Progenitor cell of endocrine pancreas (in vitro differentiated cells): ENCODE results near the gene CA10. TPM values are rescaled to one million over a fixed set of nuclear protein-coding genes. Genes with fewer than 3 reads are reported as not detected.

Experiments
- DNase-seq: peaks from one replicate; pipeline ENCODE4 v3.0.0; 2021; ENCODE audit warnings: low spot score; ENCODE audit not compliant: unreplicated experiment
- H3K27ac Mint-ChIP-seq: 2 replicates; pipeline ENCODE4 v1.8.0; 2021; ENCODE audit warnings: mild to moderate bottlenecking, moderate library complexity, mixed read lengths
- H3K27me3 Mint-ChIP-seq: 2 replicates; pipeline ENCODE4 v1.8.0; 2021; ENCODE audit warnings: mixed read lengths
- H3K36me3 Mint-ChIP-seq: 2 replicates; pipeline ENCODE4 v1.8.0; 2022; ENCODE audit warnings: mixed read lengths; ENCODE audit not compliant: insufficient read depth
- H3K4me1 Mint-ChIP-seq: 2 replicates; pipeline ENCODE4 v1.8.0; 2021; ENCODE audit warnings: low read depth, mixed read lengths
- H3K4me3 Mint-ChIP-seq: 2 replicates; pipeline ENCODE4 v1.8.0; 2021; ENCODE audit warnings: low read depth, mild to moderate bottlenecking, moderate library complexity, mixed read lengths
- H3K9me3 Mint-ChIP-seq: 2 replicates; pipeline ENCODE4 v1.8.0; 2021; ENCODE audit warnings: low read depth, mixed read lengths
- CTCF ChIP-seq: fragments of 200-600 bp; sonication (generic); IDR thresholded peaks from one replicate; pipeline ENCODE4 v1.5.0; 2021; ENCODE audit warnings: antibody characterized with exemption, mild to moderate bottlenecking; ENCODE audit not compliant: unreplicated experiment
- total RNA-seq: library from RNA; stranded (reverse); gene quantifications from 2 replicates; pipeline ENCODE4 v1.2.1, GENCODE V29; 2021

The CA10 gene
- total RNA-seq, 1 donor from 2014 or later, result 0.53 TPM

GRCh38 chr17:51666971-51667705 is 491.4 kb downstream of the CA10 start:
- no peaks in the 10 kb centered on the region for H3K36me3 Mint-ChIP-seq
- H3K9me3 Mint-ChIP-seq, result peaks cover 4% of the 10 kb centered on the region
- TF ChIP-seq CTCF, result no peak
- no peak overlapping the region for H3K4me3 Mint-ChIP-seq
- no peaks in the 10 kb centered on the region for H3K4me1 Mint-ChIP-seq
- H3K27me3 Mint-ChIP-seq, result peaks cover 9% of the 10 kb centered on the region
- no peak for DNase-seq
- H3K27ac Mint-ChIP-seq, result no peak overlapping the region

GRCh38 chr17:51662204-51663056 is 496.1 kb downstream of the CA10 start:
- no peaks in the 10 kb centered on the region for H3K36me3 Mint-ChIP-seq
- TF ChIP-seq CTCF, result no peak
- H3K4me1 Mint-ChIP-seq, result no peaks in the 10 kb centered on the region
- no peak overlapping the region for H3K27ac Mint-ChIP-seq
- DNase-seq, result no peak
- peaks cover 1% of the 10 kb centered on the region for H3K9me3 Mint-ChIP-seq
- peaks cover 21% of the 10 kb centered on the region for H3K27me3 Mint-ChIP-seq
- H3K4me3 Mint-ChIP-seq, result no peak overlapping the region

- H3K27me3 Mint-ChIP-seq, result peaks cover 26% of the 10 kb centered on the region
- H3K36me3 Mint-ChIP-seq, result no peaks in the 10 kb centered on the region
- H3K4me3 Mint-ChIP-seq, result no peak overlapping the region
- H3K4me1 Mint-ChIP-seq, result no peaks in the 10 kb centered on the region
- H3K9me3 Mint-ChIP-seq, result no peaks in the 10 kb centered on the region
- H3K27ac Mint-ChIP-seq, result no peak overlapping the region
- no peak for TF ChIP-seq CTCF
- DNase-seq, result no peak
Observed at GRCh38 chr17:51661403-51661802, 497.1 kb downstream of the CA10 start.

GRCh38 chr17:51660266-51660665 is 498.2 kb downstream of the CA10 start:
- H3K9me3 Mint-ChIP-seq, result no peaks in the 10 kb centered on the region
- H3K36me3 Mint-ChIP-seq, result no peaks in the 10 kb centered on the region
- no peak for DNase-seq
- H3K27me3 Mint-ChIP-seq, result peaks cover 25% of the 10 kb centered on the region
- H3K4me3 Mint-ChIP-seq, result no peak overlapping the region
- TF ChIP-seq CTCF, result no peak
- H3K27ac Mint-ChIP-seq, result no peak overlapping the region
- H3K4me1 Mint-ChIP-seq, result no peaks in the 10 kb centered on the region

GRCh38 chr17:51657224-51657623 is 501.3 kb downstream of the CA10 start:
- no peak for DNase-seq
- Mint-ChIP-seq H3K27ac (no peak overlapping the region), H3K9me3 (no peaks in the 10 kb centered on the region), H3K36me3 (no peaks in the 10 kb centered on the region), H3K4me3 (no peak overlapping the region), H3K4me1 (no peaks in the 10 kb centered on the region), H3K27me3 (peaks cover 20% of the 10 kb centered on the region)
- TF ChIP-seq CTCF, result no peak
